Endothelial cell of umbilical vein (primary cell): ENCODE data around the gene CCBE1. TPM values are rescaled to one million over a fixed set of nuclear protein-coding genes. Genes with fewer than 3 reads are reported as not detected.

ENCODE experiments used
- BruUV-seq: library from RNA; stranded (reverse); fragments of 400-500 nt; replicated peaks from 2 replicates; lab custom pipeline; 2021; lab: Mats Ljungman, UMichigan
- CTCF ChIA-PET: fragments of 300-600, 350-600 bp; sonication (Branson Sonifier 250); formaldehyde crosslinking; loops from one replicate; lab custom pipeline; 2021; ENCODE audit warnings: antibody characterized with exemption, inconsistent platforms; lab: Charles Lee
- POLR2A ChIA-PET: fragments of 300-600, 350-600 bp; sonication (Branson Sonifier 250); formaldehyde crosslinking; loops from one replicate; lab custom pipeline; 2021; ENCODE audit warnings: antibody characterized with exemption, inconsistent platforms; lab: Charles Lee
- DNase-seq: peaks from one replicate; pipeline ENCODE4 v3.0.0-alpha.2; 2011; ENCODE audit warnings: low read depth, low spot score
- FAIRE-seq: peaks from 2 replicates; lab custom pipeline; 2011; peaks lifted over from hg19 to GRCh38; lab: Jason Lieb, UNC
- H2AFZ ChIP-seq: 2 replicates; pipeline ENCODE4 v1.6.0; 2012; ENCODE audit warnings: low read depth, low read length, control low read depth, inconsistent platforms
- H3K27ac ChIP-seq: 2 replicates; pipeline ENCODE4 v1.5.1; 2011; ENCODE audit warnings: low read depth, mild to moderate bottlenecking, control low read depth, low read length, moderate library complexity; ENCODE audit not compliant: insufficient read depth
- H3K27me3 ChIP-seq, 2 experiments: 2 replicates each; pipeline versions ENCODE4 v1.6.0 to v1.6.1; 2011; ENCODE audit warnings: low read length in 2 of 2, mixed read lengths in 1 of 2; ENCODE audit not compliant: control insufficient read depth in 2 of 2, insufficient read depth in 2 of 2
- H3K36me3 ChIP-seq, 2 experiments: 2 replicates in 1 of 2; 3 replicates in 1 of 2; pipeline ENCODE4 v1.5.1; 2011; ENCODE audit warnings: low read length in 2 of 2, mild to moderate bottlenecking in 1 of 2, moderate library complexity in 1 of 2; ENCODE audit not compliant: control insufficient read depth in 2 of 2, insufficient read depth in 2 of 2; ENCODE audit errors: extremely low read depth in 1 of 2
- H3K4me1 ChIP-seq: 3 replicates; pipeline ENCODE4 v1.5.1; 2011; ENCODE audit warnings: mild to moderate bottlenecking, low read length; ENCODE audit not compliant: control insufficient read depth, insufficient read depth; ENCODE audit errors: extremely low read depth
- H3K4me2 ChIP-seq: 2 replicates; pipeline ENCODE4 v1.6.1; 2011; ENCODE audit warnings: low read length, control low read depth, mixed read lengths; ENCODE audit not compliant: insufficient read depth
- H3K4me3 ChIP-seq, 3 experiments: fragments of 200-600 bp in 1 of 3; sonication (generic), shearing (Covaris generic) in 1 of 3; replicated peaks in 1 of 3; 2 replicates each; pipeline ENCODE4 v1.5.1; 2011 to 2016; ENCODE audit warnings: control low read depth in 3 of 3, low read length in 3 of 3, mild to moderate bottlenecking in 2 of 3, inconsistent platforms in 1 of 3, low read depth in 1 of 3, moderate library complexity in 1 of 3; ENCODE audit not compliant: insufficient read depth in 1 of 3
- H3K79me2 ChIP-seq: 2 replicates; pipeline ENCODE4 v1.6.0; 2012; ENCODE audit warnings: low read length, inconsistent platforms; ENCODE audit not compliant: control insufficient read depth, insufficient read depth
- H3K9ac ChIP-seq: replicated peaks from 2 replicates; pipeline ENCODE3; 2011; ENCODE audit warnings: low read length, control low read depth; ENCODE audit not compliant: insufficient read depth; ENCODE audit errors: extremely low read depth
- H3K9me1 ChIP-seq: replicated peaks from 3 replicates; pipeline ENCODE4 v1.6.0; 2011; ENCODE audit warnings: mild to moderate bottlenecking, low read length; ENCODE audit not compliant: control insufficient read depth, insufficient read depth; ENCODE audit errors: extremely low read depth
- H3K9me3 ChIP-seq: replicated peaks from 2 replicates; pipeline ENCODE4 v1.5.1; 2012; ENCODE audit warnings: low read length, inconsistent platforms; ENCODE audit not compliant: control insufficient read depth, insufficient read depth
- H4K20me1 ChIP-seq: replicated peaks from 2 replicates; pipeline ENCODE3; 2011; ENCODE audit warnings: mild to moderate bottlenecking, low read length; ENCODE audit not compliant: control insufficient read depth, insufficient read depth; ENCODE audit errors: extremely low read depth
- CTCF ChIP-seq, 2 donors: IDR thresholded peaks; 1 replicate in 1 of 2; 2 replicates in 1 of 2; pipeline ENCODE4 v1.5.1; 2011; ENCODE audit warnings: low read length in 2 of 2, mild to moderate bottlenecking in 2 of 2, moderate library complexity in 2 of 2, control low read depth in 1 of 2, inconsistent platforms in 1 of 2, low read depth in 1 of 2; ENCODE audit not compliant: insufficient read depth in 1 of 2; ENCODE audit errors: extremely low read depth in 1 of 2
- EZH2 ChIP-seq: IDR thresholded peaks from 2 replicates; pipeline ENCODE4 v1.6.1; 2012; ENCODE audit warnings: borderline replicate concordance, low read depth, mild to moderate bottlenecking, moderate library complexity, low read length, inconsistent platforms; ENCODE audit not compliant: severe bottlenecking
- FOS ChIP-seq: IDR thresholded peaks from 2 replicates; pipeline ENCODE4 v1.6.1; 2011; ENCODE audit warnings: mild to moderate bottlenecking, low read length, moderate library complexity, borderline replicate concordance; ENCODE audit not compliant: insufficient read depth
- GATA2 ChIP-seq: IDR thresholded peaks from 2 replicates; pipeline ENCODE4 v1.7.0; 2011; ENCODE audit warnings: low read depth, mild to moderate bottlenecking, moderate library complexity, mixed read lengths, low read length; ENCODE audit not compliant: insufficient read length, insufficient read depth
- JUN ChIP-seq: IDR thresholded peaks from 2 replicates; pipeline ENCODE4 v1.6.1; 2011; ENCODE audit warnings: borderline replicate concordance, low read depth; ENCODE audit not compliant: insufficient read length, insufficient read depth
- MYC ChIP-seq: IDR thresholded peaks from one replicate; pipeline ENCODE4 v1.6.1; 2011; ENCODE audit warnings: mild to moderate bottlenecking, low read depth, low read length
- POLR2A ChIP-seq: IDR thresholded peaks from 2 replicates; pipeline ENCODE4 v1.6.1; 2012; ENCODE audit warnings: low read depth, mild to moderate bottlenecking, control low read depth, low read length
- POLR2AphosphoS5 ChIP-seq: IDR thresholded peaks from 2 replicates; pipeline ENCODE4 v1.6.1; 2012; ENCODE audit warnings: low read depth, mild to moderate bottlenecking, control low read depth, low read length, moderate library complexity; ENCODE audit not compliant: insufficient read depth
- dilution Hi-C: fragments of 300-500 bp; cut with MboI; formaldehyde crosslinking; loops from one replicate; pipeline ENCODE4 v1.15.0; 2019; ENCODE audit warnings: low sequenced_read_pairs; ENCODE audit not compliant: extremely low pct_ligation_motif_present
- intact Hi-C: fragments of 100-400 bp; cut with micrococcal nuclease; formaldehyde crosslinking; loops from one replicate; pipeline ENCODE4 v1.10.0; 2022
- polyA plus RNA-seq, 4 experiments: library from polyadenylated mRNA; depleted of rRNA in 3 of 4; stranded (reverse) in 3 of 4; unstranded in 1 of 4; fragments of >200 nt; gene quantifications; 2 replicates each; pipeline versions ENCODE4 v1.2.1 to v1.2.3, GENCODE V29; 2011 to 2012; ENCODE audit warnings: missing spikeins in 1 of 4
- total RNA-seq: library from RNA; stranded (reverse); gene quantifications from 2 replicates; pipeline ENCODE4 v1.2.3, GENCODE V29; 2021

Gene CCBE1
- total and polyA plus RNA-seq, 2 donors (not counting 3 experiments of a cell fraction or from before 2014, with no cell fraction given), result 0.04 TPM; not detected in 1

- H3K9me3 ChIP-seq, result no peaks in the 10 kb centered on the region
- DNase-seq (no peak), FAIRE-seq (no peak)
- no peaks in the 10 kb centered on the region for H3K4me1 ChIP-seq
- ChIA-PET CTCF (interaction anchor here (0.7 to 3.1 kb wide), 6 partner anchors 7 to 230 kb away, joined by 3 to 17 read pairs (median 4); partner anchors contain the start of gene CCBE1), POLR2A (no interaction called here)
- no peak for TF ChIP-seq POLR2AphosphoS5
- no peak for TF ChIP-seq FOS
- no peak for TF ChIP-seq CTCF (IDR thresholded peaks at IDR 0.05; ENCODE audit: extremely low read depth in 1 of 2, insufficient read depth in 1 of 2, low read depth in 1 of 2, low read length in 2 of 2)
- no peak for TF ChIP-seq MYC
- no peak for TF ChIP-seq GATA2
- TF ChIP-seq EZH2, result no peak
- TF ChIP-seq JUN, result no peak
- TF ChIP-seq POLR2A, result no peak
- H3K36me3 ChIP-seq, result no peaks in the 10 kb centered on the region
- no peak overlapping the region for H3K4me2 ChIP-seq
- dilution Hi-C loops (no loop called here), intact Hi-C loops (no loop called here)
- no peaks in the 10 kb centered on the region for H3K79me2 ChIP-seq
- H3K27ac ChIP-seq, result no peak overlapping the region
- no peak overlapping the region for H3K4me3 ChIP-seq
- H4K20me1 ChIP-seq, result no peaks in the 10 kb centered on the region
- no peaks in the 10 kb centered on the region for H3K9me1 ChIP-seq
- no peak overlapping the region for H2AFZ ChIP-seq
- peaks cover 0 to 2% of the 10 kb centered on the region in 2 experiments for H3K27me3 ChIP-seq
- no peak overlapping the region for H3K9ac ChIP-seq
- no TSS peak for BruUV-seq
These were observed 7.5 kb downstream of the CCBE1 start for GRCh38 chr18:59689756-59690155.
